ENCODE results near the gene CREB5.

DNA sequence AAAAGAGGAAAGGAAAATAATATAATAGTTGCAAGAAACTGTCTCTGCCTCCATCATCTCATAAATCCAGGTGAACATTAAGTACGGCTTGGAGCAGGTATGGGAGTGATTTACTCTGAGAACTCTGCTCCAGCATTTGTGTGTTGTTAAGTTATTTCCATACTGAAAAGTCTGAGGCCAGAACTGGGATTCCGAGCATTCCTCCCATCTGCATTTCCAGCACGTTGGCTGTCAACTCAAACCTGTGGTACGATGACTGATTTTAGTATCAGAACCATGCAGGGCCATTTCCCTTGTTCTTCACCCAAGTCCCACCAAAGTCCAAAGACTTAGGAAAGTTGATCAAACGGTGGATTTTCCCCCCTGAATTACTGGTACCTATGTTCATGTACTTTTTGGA, 104.9 kb downstream of the CREB5 start:
- TF ChIP-seq, protein P1, sequence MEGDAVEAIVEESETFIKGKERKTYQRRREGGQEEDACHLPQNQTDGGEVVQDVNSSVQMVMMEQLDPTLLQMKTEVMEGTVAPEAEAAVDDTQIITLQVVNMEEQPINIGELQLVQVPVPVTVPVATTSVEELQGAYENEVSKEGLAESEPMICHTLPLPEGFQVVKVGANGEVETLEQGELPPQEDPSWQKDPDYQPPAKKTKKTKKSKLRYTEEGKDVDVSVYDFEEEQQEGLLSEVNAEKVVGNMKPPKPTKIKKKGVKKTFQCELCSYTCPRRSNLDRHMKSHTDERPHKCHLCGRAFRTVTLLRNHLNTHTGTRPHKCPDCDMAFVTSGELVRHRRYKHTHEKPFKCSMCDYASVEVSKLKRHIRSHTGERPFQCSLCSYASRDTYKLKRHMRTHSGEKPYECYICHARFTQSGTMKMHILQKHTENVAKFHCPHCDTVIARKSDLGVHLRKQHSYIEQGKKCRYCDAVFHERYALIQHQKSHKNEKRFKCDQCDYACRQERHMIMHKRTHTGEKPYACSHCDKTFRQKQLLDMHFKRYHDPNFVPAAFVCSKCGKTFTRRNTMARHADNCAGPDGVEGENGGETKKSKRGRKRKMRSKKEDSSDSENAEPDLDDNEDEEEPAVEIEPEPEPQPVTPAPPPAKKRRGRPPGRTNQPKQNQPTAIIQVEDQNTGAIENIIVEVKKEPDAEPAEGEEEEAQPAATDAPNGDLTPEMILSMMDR (IDR thresholded peaks at IDR 0.05) = no peak
- TF ChIP-seq POLR2A (IDR thresholded peaks at IDR 0.05) = no peak
